Measurements from ENCODE around the gene MIEF2.
"Not testable (repeated sequence)": the region's sequence is repeated elsewhere in the genome, so short reads cannot be mapped to it uniquely, and the experiment has no call there.

MIEF2 gene

DNA sequence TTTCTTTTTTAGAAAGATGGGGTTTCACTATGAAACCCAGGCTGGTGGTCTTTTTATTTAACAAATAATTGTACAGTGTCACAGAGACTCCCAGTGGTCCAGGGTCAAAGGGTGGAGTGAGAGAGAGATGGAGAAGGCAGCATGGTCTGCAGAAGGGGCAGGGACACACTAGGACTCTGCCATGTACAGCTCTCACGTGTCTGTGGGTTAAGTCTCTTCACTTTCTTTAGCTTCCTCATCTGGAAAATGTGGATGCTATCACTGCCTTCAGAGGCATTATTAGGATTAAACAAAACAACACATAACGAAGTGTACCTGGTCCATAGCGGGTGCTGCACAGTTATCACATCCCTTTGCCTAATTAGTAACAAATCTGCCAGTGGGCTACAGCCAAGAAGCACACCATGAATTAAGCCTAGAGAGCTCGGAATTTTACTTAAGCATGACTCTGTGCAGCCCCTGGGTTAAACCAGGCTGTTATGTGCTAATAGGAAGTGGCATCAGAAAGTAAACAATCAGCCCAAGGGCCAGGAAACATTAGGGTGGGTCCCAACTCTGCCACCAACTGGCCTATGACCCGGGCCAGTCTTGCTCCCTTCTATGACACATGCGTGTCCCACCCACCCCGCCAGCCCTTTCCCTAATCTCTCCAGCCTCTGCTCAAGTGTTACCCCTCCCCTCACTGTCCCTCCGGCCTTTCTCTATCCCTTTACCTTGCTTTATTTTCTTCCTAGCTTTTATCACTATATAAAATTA, 40.4 kb downstream of the MIEF2 start:
- no peak for DNase-seq

- not testable (repeated sequence) for DNase-seq
Measured at GRCh38 chr17:18303206-18303605, 42.7 kb downstream of the MIEF2 start.

GRCh38 chr17:18309202-18309601, 48.7 kb downstream of the MIEF2 start:
- no peak for DNase-seq

GRCh38 chr17:18314059-18314730, 53.7 kb downstream of the MIEF2 start:
- no peak for DNase-seq

GRCh38 chr17:18314731-18315561, 54.5 kb downstream of the MIEF2 start, which contains the start of the genes SMCR8 and TOP3A:
Gene SMCR8 (plus strand): TSS chr17:18315293. CDS start chr17:18315790, 497 bp downstream.
Gene TOP3A (minus strand): TSS chr17:18314994. CDS start chr17:18314778, 216 bp downstream.
- peak; percentile 89 for DNase-seq

GRCh38 chr17:18315562-18315922, 55.1 kb downstream of the MIEF2 start:
- DNase-seq, result no peak

DNA sequence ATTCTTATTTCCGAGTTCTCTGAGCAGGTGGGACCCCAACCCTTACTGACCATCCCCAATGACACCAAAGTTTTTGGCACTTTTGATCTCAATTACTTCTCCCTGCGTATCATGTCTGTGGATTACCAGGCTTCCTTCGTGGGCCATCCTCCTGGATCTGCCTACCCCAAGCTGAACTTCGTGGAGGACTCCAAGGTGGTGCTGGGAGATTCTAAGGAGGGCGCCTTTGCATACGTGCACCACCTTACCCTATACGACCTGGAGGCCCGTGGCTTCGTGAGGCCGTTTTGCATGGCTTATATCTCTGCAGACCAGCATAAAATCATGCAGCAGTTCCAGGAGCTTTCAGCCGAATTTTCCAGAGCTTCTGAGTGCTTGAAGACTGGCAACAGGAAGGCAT, 55.5 kb downstream of the MIEF2 start:
- no peak for DNase-seq

Measured in DMS 273 treated with DMSO at 0.1 percent for 48 hours (cell line).